OCI-LY7 (cell line): ENCODE data around the gene DPM2. TPM values are rescaled to one million over a fixed set of nuclear protein-coding genes. Genes with fewer than 3 reads are reported as not detected.

Experiments
- BruUV-seq: library from RNA; stranded (reverse); fragments of 400-500 nt; replicated peaks from 2 replicates; lab custom pipeline; 2021; lab: Mats Ljungman, UMichigan
- CTCF ChIA-PET: fragments of 300-600 bp; sonication (Branson Sonifier 250); formaldehyde crosslinking; loops from one replicate; lab custom pipeline; 2022; ENCODE audit warnings: antibody characterized with exemption; ENCODE audit not compliant: unreplicated experiment; lab: Charles Lee
- POLR2A ChIA-PET: fragments of 300-600 bp; sonication (Branson Sonifier 250); formaldehyde crosslinking; loops from one replicate; lab custom pipeline; 2022; ENCODE audit warnings: antibody characterized with exemption; lab: Charles Lee
- DNase-seq: peaks from one replicate; pipeline ENCODE4 v3.0.0-alpha.2; 2015; ENCODE audit warnings: low spot score
- H2AFZ ChIP-seq: fragments of 200-600 bp; sonication (generic), shearing (Covaris generic); 2 replicates; pipeline ENCODE4 v1.6.1; 2014; ENCODE audit warnings: mild to moderate bottlenecking, antibody characterized with exemption, low read length, moderate library complexity
- H3K27ac ChIP-seq: fragments of 200-600 bp; sonication (generic); 2 replicates; pipeline ENCODE4 v1.5.1; 2014; ENCODE audit warnings: mixed run types, low read depth, mild to moderate bottlenecking, moderate library complexity, low read length, inconsistent platforms; ENCODE audit not compliant: poor library complexity, severe bottlenecking
- H3K36me3 ChIP-seq: fragments of 200-600 bp; sonication (generic); 2 replicates; pipeline ENCODE4 v1.6.1; 2014; ENCODE audit warnings: mild to moderate bottlenecking, antibody characterized with exemption, low read length, moderate library complexity, mixed read lengths; ENCODE audit not compliant: insufficient read depth
- H3K4me1 ChIP-seq: fragments of 200-600 bp; sonication (generic); 2 replicates; pipeline ENCODE4 v1.5.1; 2014; ENCODE audit warnings: mild to moderate bottlenecking, low read length; ENCODE audit not compliant: insufficient read depth, poor library complexity, severe bottlenecking
- H3K4me2 ChIP-seq: fragments of 200-600 bp; sonication (generic); 2 replicates; pipeline ENCODE4 v1.6.1; 2014; ENCODE audit warnings: mild to moderate bottlenecking, low read length
- H3K4me3 ChIP-seq: fragments of 200-600 bp; sonication (generic); 2 replicates; pipeline ENCODE4 v1.5.1; 2014; ENCODE audit warnings: mild to moderate bottlenecking, low read depth, low read length; ENCODE audit not compliant: poor library complexity, severe bottlenecking
- H3K79me2 ChIP-seq: fragments of 200-600 bp; sonication (generic); 2 replicates; pipeline ENCODE4 v1.6.1; 2016; ENCODE audit warnings: low read depth, mild to moderate bottlenecking, low read length, moderate library complexity, mixed read lengths; ENCODE audit not compliant: insufficient read depth
- H3K9me2 ChIP-seq: fragments of 200-600 bp; sonication (generic); 2 replicates; pipeline ENCODE4 v1.6.1; 2016; ENCODE audit warnings: mild to moderate bottlenecking, low read length, mixed read lengths; ENCODE audit not compliant: insufficient read depth
- H3K9me3 ChIP-seq: fragments of 200-600 bp; sonication (generic); 2 replicates; pipeline ENCODE4 v1.6.1; 2014; ENCODE audit warnings: mild to moderate bottlenecking, mixed run types, low read length, mixed read lengths
- H4K20me1 ChIP-seq: fragments of 200-600 bp; sonication (generic); 2 replicates; pipeline ENCODE4 v1.6.1; 2014; ENCODE audit warnings: mild to moderate bottlenecking, antibody characterized with exemption, low read length, moderate library complexity, mixed read lengths; ENCODE audit not compliant: insufficient read depth
- CTCF ChIP-seq: fragments of 200-600 bp; sonication (generic); conservative IDR thresholded peaks from 2 replicates; pipeline ENCODE4 v1.5.1; 2014; ENCODE audit warnings: mild to moderate bottlenecking, antibody characterized with exemption, low read length, moderate library complexity, mixed read lengths
- EZH2phosphoT487 ChIP-seq: fragments of 200-600 bp; sonication (generic); IDR thresholded peaks from 2 replicates; pipeline ENCODE4 v1.6.1; 2018; ENCODE audit warnings: low read depth, borderline replicate concordance, mild to moderate bottlenecking, mixed run types, antibody characterized with exemption, low read length, moderate library complexity, mixed read lengths
- intact Hi-C: fragments of 100-400 bp; cut with micrococcal nuclease; formaldehyde crosslinking; loops from one replicate; pipeline ENCODE4 v1.10.0; 2022; ENCODE audit not compliant: unreplicated experiment
- total RNA-seq, 2 experiments: library from RNA; depleted of rRNA in 1 of 2; stranded (reverse); fragments of >200 nt in 1 of 2; shearing (Covaris generic) in 1 of 2; gene quantifications; 2 replicates each; pipeline ENCODE4 v1.2.3, GENCODE V29; 2014 to 2022

DPM2 gene
- total RNA-seq, 2 experiments from 2014 or later: 49.7 to 50.7 TPM

GRCh38 chr9:127955294-127956015 lies 17.8 kb upstream of the DPM2 start:
- peak; percentile 80 for TF ChIP-seq CTCF
- TF ChIP-seq EZH2phosphoT487: no peak
- intact Hi-C loops: loop anchor here (1.0 kb wide), 2 partner anchors 24 to 80 kb away; no protein-coding TSS in a partner anchor
- peaks cover 54% of the 10 kb centered on the region for H3K36me3 ChIP-seq
- no peaks in the 10 kb centered on the region for H3K9me2 ChIP-seq
- peaks cover 20% of the 10 kb centered on the region for H3K4me1 ChIP-seq
- peak; percentile 81 for DNase-seq
- CTCF ChIA-PET: interaction anchor here (0.6 to 3.0 kb wide), 7 partner anchors 11 to 501 kb away, joined by 3 to 15 read pairs (median 5); no protein-coding TSS in a partner anchor
- H3K9me3 ChIP-seq: no peaks in the 10 kb centered on the region; the same call in 1 of the 2 replicates
- H3K4me3 ChIP-seq: no peak overlapping the region
- no peak overlapping the region for H3K27ac ChIP-seq
- POLR2A ChIA-PET: interaction anchor here (0.6 to 3.5 kb wide), 3 partner anchors 79 to 219 kb away, joined by 3 to 12 read pairs (median 4); no protein-coding TSS in a partner anchor
- H3K79me2 ChIP-seq: peaks cover 76% of the 10 kb centered on the region
- BruUV-seq: no TSS peak
- H2AFZ ChIP-seq: no peak overlapping the region
- peak overlapping the region; percentile 13; the same call in 1 of the 2 replicates for H3K4me2 ChIP-seq
- H4K20me1 ChIP-seq: 0 out of 2 replicates have a peak, but pooled peaks cover 9% of the 10 kb centered on the region

- peaks cover 76% of the 10 kb centered on the region for H3K79me2 ChIP-seq
- intact Hi-C loops: loop anchor here (1.0 kb wide), 2 partner anchors 24 to 80 kb away; no protein-coding TSS in a partner anchor
These were observed 17.2 kb upstream of the DPM2 start for GRCh38 chr9:127954831-127955293.

More at GRCh38 chr9:127954831-127955293, 17.2 kb upstream of the DPM2 start:
- no peaks in the 10 kb centered on the region; the same call in 1 of the 2 replicates for H3K9me3 ChIP-seq
- ChIA-PET CTCF (interaction anchor here (0.6 to 3.0 kb wide), 6 partner anchors 11 to 89 kb away, joined by 3 to 15 read pairs (median 4); no protein-coding TSS in a partner anchor), POLR2A (interaction anchor here (0.5 to 3.5 kb wide), 3 partner anchors 8 to 687 kb away, joined by 3 to 12 read pairs (median 3); no protein-coding TSS in a partner anchor)
- H3K4me2 ChIP-seq: peak overlapping the region; percentile 13; the same call in 1 of the 2 replicates
- no peak overlapping the region for H3K27ac ChIP-seq
- 0 out of 2 replicates have a peak, but pooled peaks cover 9% of the 10 kb centered on the region for H4K20me1 ChIP-seq
- DNase-seq: no peak
- TF ChIP-seq CTCF: no peak
- no peak for TF ChIP-seq EZH2phosphoT487
- H2AFZ ChIP-seq: no peak overlapping the region
- H3K4me3 ChIP-seq: no peak overlapping the region
- BruUV-seq: no TSS peak
- peaks cover 16% of the 10 kb centered on the region for H3K4me1 ChIP-seq
- H3K9me2 ChIP-seq: no peaks in the 10 kb centered on the region
- peaks cover 54% of the 10 kb centered on the region for H3K36me3 ChIP-seq
